Stimulated activated CD4-positive, alpha-beta T cell treated with anti-CD3 and anti-CD28 coated beads, TNF-alpha, amount 100 ng/mL, for 48 hours (primary cell): ENCODE measurements around the gene SCCPDH.
"Not testable (repeated sequence)": the region's sequence is repeated elsewhere in the genome, so short reads cannot be mapped to it uniquely, and the experiment has no call there.

ENCODE experiments used
- DNase-seq, 3 donors: peaks; one replicate each; pipeline ENCODE4 v3.0.0-alpha.2; 2020; ENCODE audit warnings: low read depth in 3 of 3

The SCCPDH gene

DNA sequence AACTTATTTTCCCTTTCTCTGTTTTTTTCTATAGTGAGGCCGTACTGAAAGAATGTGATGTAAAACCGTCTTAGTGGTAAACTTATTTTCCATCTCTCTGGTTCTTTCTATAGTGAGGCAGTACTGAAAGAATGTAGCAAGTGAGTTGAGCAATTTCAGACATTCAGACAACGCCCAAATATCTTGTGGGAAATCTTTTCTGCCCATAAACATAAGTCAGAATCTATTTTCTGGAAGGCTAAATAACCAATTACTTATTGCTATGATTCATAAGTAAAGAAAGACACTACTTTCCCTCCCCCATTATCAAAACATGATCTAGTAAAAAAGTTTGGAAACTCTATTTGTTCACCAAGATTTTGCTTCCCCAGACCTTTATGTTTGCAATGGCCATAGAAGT lies 18.8 kb upstream of the SCCPDH start:
- no peak for DNase-seq

DNA sequence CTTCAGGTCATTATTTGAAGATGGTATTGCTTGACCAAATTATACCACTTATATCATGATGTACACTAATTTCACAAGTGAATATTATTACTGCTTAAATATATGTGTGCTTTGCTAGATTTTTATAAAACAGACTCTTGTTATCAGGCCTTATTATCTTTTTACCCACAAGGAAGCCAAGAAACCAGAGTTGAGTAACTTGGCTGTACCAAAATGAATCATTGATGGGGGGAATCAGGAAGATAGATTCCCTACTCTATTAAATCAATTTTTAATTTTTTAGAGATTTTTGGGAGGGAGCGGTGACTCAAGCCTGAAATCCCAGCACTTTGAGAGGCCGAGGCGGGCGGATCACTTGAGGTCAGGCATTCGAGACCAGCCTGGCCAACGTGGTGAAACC lies 16.0 kb upstream of the SCCPDH start:
- no peak for DNase-seq

DNA sequence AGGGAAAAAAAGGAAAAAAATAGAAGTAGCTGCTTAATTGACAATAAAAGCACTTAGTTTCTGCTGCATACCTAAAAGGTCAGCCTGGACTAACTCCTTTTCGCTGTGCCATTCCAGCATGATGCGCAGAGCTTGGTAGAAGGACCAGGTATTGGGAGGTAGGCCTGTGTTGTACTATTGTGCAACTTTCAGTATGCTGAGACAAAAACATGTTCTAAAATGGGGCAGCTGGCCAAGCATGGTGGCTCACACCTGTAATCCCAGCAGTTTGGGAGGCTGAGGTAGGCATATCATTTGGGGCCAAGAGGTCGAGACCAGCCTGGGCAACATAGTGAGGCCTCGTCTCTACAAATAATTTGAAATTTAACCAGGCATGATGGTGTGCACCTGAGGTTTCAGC lies 15.0 kb upstream of the SCCPDH start:
- DNase-seq, result no peak

DNA sequence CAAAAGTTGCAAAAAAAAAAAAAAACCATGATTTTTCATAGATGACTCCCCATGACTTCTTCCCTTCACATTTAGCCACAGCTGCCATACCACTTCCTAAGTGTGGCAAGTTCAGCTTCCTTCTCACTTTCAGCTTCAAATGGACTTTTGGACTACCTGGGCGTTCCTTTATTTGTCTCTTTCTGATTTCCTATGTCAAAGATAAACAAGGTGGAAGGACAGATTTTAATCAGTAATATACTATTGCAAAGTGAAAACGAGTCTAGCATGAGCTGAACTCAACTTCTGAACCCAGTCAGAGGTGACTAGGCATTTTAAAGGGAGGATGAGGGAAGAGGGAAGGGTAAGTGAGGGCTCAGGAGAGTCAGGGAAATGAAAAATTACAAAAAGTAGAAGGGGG lies 14.4 kb upstream of the SCCPDH start:
- DNase-seq, result no peak

DNA sequence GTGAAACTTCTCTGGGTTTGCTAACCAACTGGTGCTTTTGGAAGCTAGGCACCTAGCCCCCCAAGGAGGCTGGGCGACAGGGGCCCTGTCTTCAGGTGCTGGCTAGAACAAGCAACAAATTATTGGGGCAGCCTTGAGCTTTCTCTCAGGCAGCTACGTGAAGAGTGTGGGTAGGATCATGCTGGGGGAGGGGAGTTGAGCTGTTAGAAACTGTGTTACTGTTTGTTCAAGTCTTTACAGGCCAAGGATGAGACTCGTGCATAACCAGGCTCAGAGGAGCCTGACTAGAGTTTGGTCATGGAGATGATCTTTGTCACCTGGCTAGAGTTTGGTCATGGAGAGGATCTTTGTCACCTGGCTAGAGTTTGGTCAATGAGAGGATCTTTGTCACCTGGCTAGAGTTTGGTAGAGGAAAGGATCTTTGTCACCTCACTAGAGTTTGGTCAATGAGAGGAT lies 12.6 kb upstream of the SCCPDH start:
- no peak for DNase-seq

DNA sequence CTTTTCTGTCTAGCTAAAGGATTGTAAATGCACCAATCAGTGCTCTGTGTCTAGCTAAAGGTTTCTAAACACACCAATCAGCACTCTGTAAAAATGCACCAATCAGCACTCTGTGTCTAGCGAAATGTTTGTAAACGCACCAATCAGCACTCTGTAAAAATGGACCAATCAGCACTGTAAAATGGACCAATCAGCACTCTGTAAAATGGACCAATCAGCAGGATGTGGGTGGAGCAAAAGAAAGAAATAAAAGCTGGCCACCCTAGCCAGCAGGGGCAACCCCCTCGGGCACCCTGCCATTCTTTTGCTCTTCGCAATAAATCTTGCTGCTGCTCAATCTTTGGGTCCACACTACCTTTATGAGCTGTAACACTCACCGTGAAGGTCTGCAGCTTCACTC lies 11.8 kb upstream of the SCCPDH start:
- not testable (repeated sequence) for DNase-seq

DNA sequence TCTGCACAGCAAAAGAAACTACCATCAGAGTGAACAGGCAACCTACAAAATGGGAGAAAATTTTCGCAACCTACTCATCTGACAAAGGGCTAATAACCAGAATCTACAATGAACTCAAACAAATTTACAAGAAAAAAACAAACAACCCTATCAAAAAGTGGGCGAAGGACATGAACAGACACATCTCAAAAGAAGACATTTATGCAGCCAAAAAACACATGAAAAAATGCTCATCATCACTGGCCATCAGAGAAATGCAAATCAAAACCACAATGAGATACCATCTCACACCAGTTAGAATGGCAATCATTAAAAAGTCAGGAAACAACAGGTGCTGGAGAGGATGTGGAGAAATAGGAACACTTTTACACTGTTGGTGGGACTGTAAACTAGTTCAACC lies 4.8 kb upstream of the SCCPDH start:
- DNase-seq, result not testable (repeated sequence)

DNA sequence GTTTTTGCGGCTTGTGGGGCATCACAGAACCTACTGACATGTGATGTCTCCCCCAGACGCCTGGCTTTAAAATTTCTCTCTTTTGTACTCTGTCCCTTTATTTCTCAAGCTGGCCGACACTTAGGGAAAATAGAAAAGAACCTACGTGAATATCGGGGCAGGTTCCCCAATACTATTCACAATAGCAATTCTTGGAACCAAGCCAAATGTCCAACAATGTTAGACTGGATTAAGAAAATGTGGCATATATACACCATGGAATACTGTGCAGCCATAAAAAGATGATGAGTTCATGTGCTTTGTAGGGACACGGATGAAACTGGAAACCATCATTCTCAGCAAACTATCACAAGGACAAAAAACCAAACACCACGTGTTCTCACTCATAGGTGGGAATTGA lies 3.4 kb upstream of the SCCPDH start:
- not testable (repeated sequence) for DNase-seq

DNA sequence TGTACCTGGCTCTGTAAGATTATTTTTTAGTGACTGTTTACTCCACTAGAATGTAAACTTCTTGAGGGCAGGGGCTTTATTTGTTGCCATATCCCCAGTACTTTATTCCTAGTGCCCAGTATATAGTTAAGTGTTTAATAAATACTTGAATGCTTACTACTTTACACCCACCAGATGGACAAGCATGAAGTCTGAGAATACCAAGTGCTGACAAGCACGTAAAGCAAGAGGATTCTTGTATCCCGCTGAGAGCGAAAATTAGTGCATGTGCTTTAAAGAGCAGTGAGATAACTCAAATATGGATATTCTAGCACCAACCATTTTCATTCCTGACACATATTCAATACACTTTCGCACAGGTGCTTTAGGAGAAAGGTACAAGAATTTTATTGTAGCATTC lies 1.5 kb upstream of the SCCPDH start:
- no peak for DNase-seq

DNA sequence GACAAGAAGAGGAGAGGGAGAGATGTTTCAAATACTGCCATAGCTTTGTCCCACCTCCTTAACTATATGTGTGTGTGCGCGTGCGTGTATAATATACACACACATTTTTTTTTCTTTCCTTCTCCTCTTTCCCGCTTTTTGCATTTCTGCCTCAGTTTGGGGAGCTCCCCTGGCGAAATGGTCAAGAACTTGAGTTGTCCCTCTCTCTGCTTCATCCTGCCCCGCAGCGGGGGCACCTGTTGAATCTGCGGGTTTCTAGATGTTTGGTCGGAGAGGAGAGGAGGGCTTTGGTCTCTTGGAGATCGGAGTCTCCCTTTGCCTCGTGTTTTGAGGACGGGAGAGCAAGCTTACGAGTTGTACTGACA lies 504 bp downstream of the SCCPDH start:
- DNase-seq, result no peak

DNA sequence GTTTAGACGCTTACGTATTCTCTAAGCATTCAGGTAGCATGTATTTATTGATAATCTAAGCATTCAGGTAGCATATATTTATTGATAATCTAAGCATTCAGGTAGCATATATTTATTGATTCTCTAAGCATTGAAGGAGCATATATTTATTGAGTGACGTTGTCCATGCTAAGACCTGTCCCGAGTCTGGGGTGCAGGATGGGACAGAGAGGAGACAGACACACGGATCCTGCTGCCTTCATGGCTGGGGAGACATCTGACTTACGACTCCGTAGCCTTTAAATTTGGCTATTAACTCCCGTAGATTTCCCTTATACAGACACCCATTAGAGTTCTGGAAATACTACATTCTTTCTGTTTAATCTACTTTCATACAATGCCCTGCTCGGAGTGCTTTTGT lies 982 bp downstream of the SCCPDH start:
- no peak for DNase-seq

DNA sequence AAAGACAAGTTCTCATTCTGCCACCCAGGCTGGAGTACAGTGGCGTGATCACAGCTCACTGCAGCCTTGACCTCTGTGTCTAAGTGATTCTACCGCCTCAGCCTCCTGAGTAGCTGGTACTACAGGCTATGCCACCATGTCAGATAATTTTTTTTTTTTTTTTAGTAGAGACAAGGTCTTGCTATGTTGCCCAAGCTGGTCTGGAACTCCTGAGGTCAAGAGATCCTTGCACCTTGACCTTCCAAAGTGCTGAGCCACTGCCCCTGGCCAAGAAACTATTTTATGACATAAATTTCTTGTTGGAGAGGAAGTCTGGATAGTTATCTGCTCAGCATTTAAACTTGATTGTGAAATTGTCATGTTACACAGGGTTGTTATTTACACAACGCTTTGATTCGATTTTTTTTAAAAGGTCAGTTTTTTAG lies 2.1 kb downstream of the SCCPDH start:
- DNase-seq, result no peak

DNA sequence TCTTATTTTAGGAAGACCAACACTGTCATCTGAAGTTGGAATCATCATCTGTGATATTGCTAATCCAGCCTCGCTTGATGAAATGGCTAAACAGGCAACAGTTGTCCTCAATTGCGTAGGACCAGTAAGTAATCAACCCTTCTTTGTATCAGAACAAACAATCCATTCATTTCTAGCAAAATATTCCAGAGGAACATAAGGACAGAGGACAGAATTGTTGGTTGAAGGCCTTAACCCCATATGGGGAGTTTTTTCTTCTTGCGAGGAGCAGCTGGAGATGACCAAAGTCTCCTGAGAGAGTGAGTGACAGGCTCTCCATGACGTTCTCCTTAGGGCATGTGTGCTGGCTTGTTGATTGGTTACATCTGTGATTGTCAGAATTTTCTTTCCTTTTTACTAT lies 2.7 kb downstream of the SCCPDH start:
- DNase-seq, result no peak

DNA sequence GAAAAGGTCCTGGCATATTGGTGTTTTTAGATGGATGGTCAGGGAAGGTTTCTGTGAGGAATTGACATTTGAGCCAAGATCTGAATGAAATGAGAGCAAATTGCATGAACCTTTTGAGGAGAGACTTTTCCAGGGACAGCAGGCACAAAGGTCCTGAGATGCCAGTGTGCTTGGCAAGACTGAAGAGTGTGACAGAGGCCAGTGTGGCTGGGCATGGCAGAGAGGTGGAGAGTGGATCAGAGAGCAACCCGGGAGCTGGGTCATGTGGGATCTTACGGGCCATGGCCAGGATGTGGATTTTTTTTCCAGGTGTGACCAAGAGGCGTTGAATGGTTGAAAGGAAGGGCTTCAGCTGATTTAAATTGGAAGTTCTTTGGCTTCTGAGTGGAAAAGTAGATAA lies 3.4 kb downstream of the SCCPDH start:
- DNase-seq, result no peak

DNA sequence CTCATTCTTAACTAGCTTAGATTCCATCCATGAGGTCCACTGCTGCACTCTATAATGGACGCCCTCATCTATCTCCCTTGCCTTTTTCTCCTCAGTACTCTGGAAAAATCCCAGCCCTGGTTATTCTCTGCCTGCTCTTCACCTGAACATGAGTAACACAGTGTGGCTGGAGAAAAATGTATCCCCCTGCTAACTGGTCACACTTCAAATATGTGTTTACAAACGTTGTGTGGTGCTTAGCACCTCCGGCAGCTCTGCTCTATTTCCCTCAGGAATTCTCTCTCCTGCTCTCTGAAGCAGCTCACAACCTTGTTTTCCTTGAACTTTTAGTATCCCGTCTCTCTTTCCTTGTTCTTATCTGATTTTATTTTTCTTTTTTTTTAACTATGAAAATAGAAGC lies 4.1 kb downstream of the SCCPDH start:
- no peak for DNase-seq

DNA sequence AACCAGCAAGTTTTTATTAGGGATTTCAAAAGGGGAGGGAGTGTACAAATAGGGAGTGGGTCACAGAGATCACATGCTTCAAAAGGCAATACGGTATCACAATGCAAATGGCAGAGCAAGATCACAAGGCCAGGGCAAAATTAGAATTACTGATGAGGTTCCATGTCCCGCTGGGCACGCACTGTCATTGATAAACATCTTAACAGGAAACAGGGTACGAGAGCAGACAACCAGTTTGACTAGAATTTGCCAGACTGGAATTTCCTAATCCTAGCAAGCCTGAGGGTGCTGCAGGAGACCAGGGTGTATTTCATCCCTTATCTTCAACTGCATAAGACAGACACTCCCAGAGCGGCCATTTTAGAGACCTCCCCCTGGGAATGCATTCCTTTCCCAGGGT lies 4.8 kb downstream of the SCCPDH start:
- DNase-seq, result not testable (repeated sequence)

DNA sequence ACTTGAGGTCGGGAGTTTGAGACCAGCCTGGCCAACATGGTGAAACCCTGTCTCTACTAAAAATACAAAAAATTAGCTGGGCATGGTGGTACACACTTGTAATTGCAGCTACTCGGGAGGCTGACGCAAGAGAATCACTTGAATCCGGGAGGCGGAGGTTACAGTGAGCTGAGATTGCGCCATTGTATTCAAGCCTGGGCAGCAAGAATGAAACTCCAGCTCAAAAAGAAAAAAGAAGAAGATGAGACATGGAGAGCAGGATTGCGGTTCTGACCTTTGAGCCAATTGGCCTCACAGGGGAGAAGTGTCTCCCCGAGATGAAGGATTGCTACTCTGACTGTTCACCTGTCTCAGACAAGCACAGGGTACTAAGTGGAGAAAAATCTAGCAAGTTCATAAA lies 6.6 kb downstream of the SCCPDH start:
- DNase-seq, result no peak

DNA sequence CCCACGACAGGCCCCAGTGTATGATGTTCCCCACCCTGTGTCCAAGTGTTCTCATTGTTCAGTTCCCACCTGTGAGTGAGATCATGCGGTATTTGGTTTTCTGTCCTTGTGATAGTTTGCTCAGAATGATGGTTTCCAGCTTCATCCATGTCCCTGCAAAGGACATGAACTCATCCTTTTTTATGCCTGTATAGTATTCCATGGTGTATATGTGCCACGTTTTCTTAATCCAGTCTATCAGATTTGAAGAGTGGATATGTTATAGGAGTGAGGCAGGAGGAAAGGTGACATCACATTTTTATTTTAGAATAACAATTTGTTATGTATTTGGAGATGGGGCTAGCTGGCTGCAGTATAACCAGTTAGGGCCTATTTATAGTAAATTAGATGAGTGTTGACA lies 7.7 kb downstream of the SCCPDH start:
- DNase-seq, result not testable (repeated sequence)

DNA sequence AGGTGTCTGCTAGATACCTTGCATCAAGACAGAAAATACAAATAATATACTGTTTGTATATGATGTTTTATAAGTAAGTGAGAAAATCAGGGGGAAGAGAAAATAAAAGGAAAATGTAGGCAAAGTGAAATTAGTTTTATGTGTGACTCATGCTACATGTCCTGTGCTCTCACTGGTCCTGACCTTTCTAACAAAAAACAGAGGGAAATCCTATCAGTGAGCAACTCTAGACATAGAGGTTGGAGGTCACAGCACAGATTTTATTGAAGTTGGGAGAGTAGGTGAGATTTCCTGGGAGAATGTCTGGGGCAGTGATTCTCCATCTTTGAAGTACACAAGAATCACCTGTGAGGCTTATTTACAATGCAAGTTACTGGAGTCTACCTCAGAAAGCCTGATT lies 9.5 kb downstream of the SCCPDH start:
- no peak for DNase-seq

DNA sequence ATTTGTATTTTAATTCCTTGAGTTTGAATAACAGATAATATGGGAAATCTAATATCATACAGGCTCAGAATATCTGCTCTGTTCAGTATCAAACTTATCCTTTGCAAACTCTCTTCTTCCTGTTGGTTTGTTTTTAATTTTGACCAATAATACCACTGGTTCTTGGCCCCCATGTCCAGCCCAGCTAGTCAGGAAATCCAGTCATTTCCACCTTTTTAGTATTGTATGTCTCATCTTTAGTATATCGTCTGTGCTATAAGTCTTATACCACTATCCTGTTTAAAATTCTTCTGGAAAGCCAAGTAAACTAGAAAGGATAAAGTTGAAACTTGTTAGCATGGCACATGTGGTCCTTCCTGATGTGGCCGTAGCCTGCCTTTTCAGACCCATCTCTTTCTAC lies 10.7 kb downstream of the SCCPDH start:
- no peak for DNase-seq

DNA sequence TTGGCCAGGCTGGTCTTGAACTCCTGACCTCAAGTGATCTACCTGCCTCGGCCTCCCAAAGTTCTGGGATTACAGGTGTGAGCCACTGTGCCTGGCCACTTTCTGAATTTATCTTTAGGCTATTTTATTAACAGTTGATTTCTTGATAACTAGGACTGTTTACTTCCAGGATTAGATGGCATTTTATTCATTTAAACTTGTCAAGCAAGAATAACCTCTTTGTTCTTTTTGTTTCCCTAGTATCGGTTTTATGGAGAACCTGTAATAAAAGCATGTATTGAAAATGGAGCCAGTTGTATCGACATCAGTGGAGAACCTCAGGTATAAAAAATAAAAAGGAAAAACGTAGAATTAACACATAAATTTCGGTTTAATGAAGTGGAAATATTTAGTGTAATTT lies 11.5 kb downstream of the SCCPDH start:
- no peak for DNase-seq

DNA sequence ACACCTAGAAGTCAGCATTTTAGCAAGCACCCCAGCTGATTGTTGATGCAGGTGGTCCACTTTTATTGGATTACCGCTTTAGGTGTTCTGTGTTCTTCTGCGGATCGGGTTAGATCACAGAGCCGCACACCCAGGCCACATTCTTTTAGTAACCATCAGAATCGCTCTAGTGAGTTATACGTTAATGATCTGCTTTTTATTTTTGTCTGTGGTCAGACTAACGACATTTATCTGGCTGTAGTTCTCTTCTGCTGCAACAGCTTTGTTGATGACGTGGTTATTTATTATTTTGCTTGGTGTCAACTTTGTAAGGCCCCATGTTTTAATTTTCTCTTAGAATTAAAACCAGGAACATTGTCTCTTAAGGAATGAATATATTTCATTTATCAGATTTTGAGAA lies 18.2 kb downstream of the SCCPDH start:
- no peak for DNase-seq

DNA sequence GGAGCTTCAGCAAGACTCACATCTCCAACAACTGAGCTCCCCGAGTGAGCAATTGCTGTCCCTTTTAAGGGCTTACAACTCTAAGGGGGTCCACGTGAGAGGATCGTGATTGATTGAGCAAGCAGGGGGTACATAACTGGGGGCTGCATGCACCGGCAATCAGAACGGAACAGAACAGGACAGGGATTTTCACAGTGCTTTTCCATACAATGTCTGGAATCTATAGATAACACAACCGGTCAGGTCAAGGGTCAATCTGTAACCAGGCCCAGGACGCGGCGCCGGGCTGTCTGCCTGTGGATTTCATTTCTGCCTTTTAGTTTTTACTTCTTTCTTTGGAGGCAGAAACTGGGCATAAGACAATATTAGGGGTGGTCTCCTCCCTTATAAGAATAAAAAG lies 21.9 kb downstream of the SCCPDH start:
- not testable (repeated sequence) for DNase-seq

DNA sequence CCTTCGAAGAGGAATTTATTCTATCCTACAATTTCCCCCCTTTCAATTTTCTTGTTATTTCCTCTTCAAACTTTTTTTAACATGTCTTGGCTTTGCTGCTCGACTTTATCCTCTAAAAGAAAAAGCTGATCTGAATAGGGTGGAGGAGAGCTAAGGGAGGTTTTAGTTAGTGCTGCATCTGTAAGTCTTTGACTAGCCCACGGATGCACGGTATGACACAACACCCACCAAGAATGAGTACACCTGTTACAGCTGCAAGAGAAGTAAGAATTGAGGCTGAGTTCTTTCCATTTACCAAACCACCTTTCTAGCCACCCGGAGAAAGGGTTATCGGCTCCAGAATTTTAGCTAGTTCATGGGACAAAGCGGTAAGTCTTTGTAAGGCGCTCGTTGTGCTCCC lies 23.8 kb downstream of the SCCPDH start:
- no peak for DNase-seq

DNA sequence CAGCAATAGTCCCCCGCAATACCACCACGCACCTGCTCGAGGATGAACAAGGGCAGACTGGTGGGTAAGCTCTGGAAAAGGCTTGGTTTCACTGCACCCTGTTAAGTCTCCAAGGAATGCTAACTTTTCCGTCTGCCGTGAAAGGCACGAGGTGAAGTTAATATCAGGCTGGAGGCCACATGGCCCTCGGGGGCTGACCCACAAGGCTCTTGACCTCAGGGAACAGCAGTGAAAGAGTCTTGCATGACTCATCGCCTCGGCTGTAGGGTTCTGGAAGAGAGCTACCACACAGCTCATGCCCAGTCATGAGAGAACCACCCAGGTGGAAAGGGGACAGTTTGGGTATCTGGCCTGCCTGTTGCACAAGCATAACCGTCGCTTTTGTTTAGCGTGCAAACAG lies 24.7 kb downstream of the SCCPDH start:
- no peak for DNase-seq
